Upper lobe of left lung (tissue), 6 donors: Measurements from ENCODE around the gene IGSF21. TPM values are rescaled to one million over a fixed set of nuclear protein-coding genes. Genes with fewer than 3 reads are reported as not detected.
"Not testable (repeated sequence)": the region's sequence is repeated elsewhere in the genome, so short reads cannot be mapped to it uniquely, and the experiment has no call there.

Experiments
- ATAC-seq, 2 donors: fragments of 200-7000 bp; cut with Tn5 transposase; one replicate each; pipeline ENCODE4 v1.9.1; 2022; ENCODE audit warnings: mild to moderate bottlenecking in 2 of 2, moderate library complexity in 2 of 2; ENCODE audit not compliant: low FRiP score in 2 of 2
- DNase-seq, 2 donors: peaks; one replicate each; pipeline ENCODE4 v3.0.0-alpha.2; 2019 to 2020
- H3K27ac ChIP-seq, 4 donors: fragments of 200-600 bp; sonication (generic); one replicate each; pipeline ENCODE4 v1.5.1; 2016 to 2019
- H3K27me3 ChIP-seq, 4 donors: fragments of 200-600 bp; sonication (generic); one replicate each; pipeline ENCODE4 v1.5.1; 2017 to 2019
- H3K36me3 ChIP-seq, 4 donors: fragments of 200-600 bp; sonication (generic); one replicate each; pipeline ENCODE4 v1.5.1; 2016 to 2019
- H3K4me1 ChIP-seq, 4 donors: fragments of 200-600 bp; sonication (generic); one replicate each; pipeline ENCODE4 v1.5.1; 2018 to 2019
- H3K4me3 ChIP-seq, 4 donors: fragments of 200-600 bp; sonication (generic); one replicate each; pipeline ENCODE4 v1.5.1; 2017 to 2019; ENCODE audit warnings: mild to moderate bottlenecking in 2 of 4, moderate library complexity in 1 of 4
- H3K9me3 ChIP-seq, 4 donors: fragments of 200-600 bp; sonication (generic); one replicate each; pipeline ENCODE4 v1.5.1; 2018 to 2019
- EP300 ChIP-seq, 4 donors: sonication (generic); formaldehyde crosslinking; IDR thresholded peaks; one replicate each; pipeline ENCODE4 v1.5.1; 2017; ENCODE audit warnings: antibody characterized with exemption in 4 of 4, control low read depth in 2 of 4
- POLR2A ChIP-seq, 4 donors: fragments of 450-650 bp; IDR thresholded peaks; one replicate each; pipeline ENCODE4 v1.5.1; 2016 to 2017; ENCODE audit warnings: antibody characterized with exemption in 4 of 4, mild to moderate bottlenecking in 2 of 4
- POLR2AphosphoS5 ChIP-seq, 2 donors: sonication (generic); formaldehyde crosslinking; IDR thresholded peaks; one replicate each; pipeline ENCODE4 v1.5.1; 2017; ENCODE audit warnings: antibody characterized with exemption in 2 of 2
- WGBS, 2 donors: methylation state at CpG; one replicate each; pipeline ENCODE4 v1.1.5; 2017 to 2018; 5-methylcytosine and 5-hydroxymethylcytosine counted together
- total RNA-seq, 6 donors: library from RNA; depleted of rRNA in 4 of 6; stranded (reverse); fragments of >200 nt in 4 of 6; gene quantifications; one replicate each; pipeline versions ENCODE4 v1.1.0 to v1.2.1, GENCODE V29; 2016 to 2021
- TF ChIP-seq, protein P1 (sequence below), 6 experiments: fragments of 450-650 bp in 4 of 6; fragments of 200-600 bp in 2 of 6; sonication (generic) in 2 of 6; IDR thresholded peaks; one replicate each; pipeline ENCODE4 v1.5.1; 2016 to 2019; ENCODE audit warnings: antibody characterized with exemption in 6 of 6
- donor health status: DM: no; HTN: no; CAD: no; lungs with moderate emphysema.
- donor health status: DM: no; HTN: yes; CAD: no; lungs with severe emphysema.

IGSF21 gene
- total RNA-seq, 6 donors from 2014 or later, result 1.1 to 2.9 (median 2.0) TPM; not detected in 1

DNA sequence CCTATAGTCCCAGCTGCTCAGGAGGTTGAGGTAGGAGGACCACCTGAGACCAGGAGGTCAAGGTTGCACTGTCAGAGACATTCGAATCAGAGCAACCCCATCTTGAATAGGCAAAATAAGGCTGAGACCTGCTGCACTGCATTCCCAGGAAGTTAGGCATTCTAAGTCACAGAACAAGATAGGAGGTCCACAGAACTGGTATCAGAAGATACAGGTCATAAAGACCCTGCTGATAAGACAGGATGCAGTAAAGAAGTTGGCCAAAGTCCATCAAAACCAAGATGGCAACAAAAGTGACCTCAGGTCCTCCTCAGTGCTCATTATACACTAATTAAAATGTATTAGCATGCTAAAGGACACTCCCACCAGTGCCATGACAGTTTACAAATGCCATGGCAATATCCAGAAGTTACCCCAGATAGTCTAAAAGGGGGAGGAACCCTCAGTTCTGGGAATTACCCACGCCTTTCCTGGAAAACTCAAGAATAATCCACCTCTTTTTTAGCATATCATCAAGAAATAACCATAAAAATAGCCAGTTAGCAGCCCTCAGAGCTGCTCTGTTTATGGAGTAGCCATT, 307.9 kb downstream of the IGSF21 start:
- Histone ChIP-seq H3K36me3 (no peaks in the 10 kb centered on the region), H3K4me1 (no peaks in the 10 kb centered on the region), H3K9me3 (peaks cover 0 to 20% (median 6%) of the 10 kb centered on the region in 4 donors), H3K27me3 (no peaks in the 10 kb centered on the region), H3K4me3 (no peak overlapping the region), H3K27ac (no peak overlapping the region)
- ATAC-seq (no peak), DNase-seq (no peak)
- WGBS, 2 donors, result 70 to 89% methylated on average over 2 of the region's 2 CpGs
- TF ChIP-seq POLR2A (IDR thresholded peaks at IDR 0.05), result no peak
- TF ChIP-seq, protein P1, sequence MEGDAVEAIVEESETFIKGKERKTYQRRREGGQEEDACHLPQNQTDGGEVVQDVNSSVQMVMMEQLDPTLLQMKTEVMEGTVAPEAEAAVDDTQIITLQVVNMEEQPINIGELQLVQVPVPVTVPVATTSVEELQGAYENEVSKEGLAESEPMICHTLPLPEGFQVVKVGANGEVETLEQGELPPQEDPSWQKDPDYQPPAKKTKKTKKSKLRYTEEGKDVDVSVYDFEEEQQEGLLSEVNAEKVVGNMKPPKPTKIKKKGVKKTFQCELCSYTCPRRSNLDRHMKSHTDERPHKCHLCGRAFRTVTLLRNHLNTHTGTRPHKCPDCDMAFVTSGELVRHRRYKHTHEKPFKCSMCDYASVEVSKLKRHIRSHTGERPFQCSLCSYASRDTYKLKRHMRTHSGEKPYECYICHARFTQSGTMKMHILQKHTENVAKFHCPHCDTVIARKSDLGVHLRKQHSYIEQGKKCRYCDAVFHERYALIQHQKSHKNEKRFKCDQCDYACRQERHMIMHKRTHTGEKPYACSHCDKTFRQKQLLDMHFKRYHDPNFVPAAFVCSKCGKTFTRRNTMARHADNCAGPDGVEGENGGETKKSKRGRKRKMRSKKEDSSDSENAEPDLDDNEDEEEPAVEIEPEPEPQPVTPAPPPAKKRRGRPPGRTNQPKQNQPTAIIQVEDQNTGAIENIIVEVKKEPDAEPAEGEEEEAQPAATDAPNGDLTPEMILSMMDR (IDR thresholded peaks at IDR 0.05), result no peak
- no peak for TF ChIP-seq POLR2AphosphoS5 (IDR thresholded peaks at IDR 0.05)

DNA sequence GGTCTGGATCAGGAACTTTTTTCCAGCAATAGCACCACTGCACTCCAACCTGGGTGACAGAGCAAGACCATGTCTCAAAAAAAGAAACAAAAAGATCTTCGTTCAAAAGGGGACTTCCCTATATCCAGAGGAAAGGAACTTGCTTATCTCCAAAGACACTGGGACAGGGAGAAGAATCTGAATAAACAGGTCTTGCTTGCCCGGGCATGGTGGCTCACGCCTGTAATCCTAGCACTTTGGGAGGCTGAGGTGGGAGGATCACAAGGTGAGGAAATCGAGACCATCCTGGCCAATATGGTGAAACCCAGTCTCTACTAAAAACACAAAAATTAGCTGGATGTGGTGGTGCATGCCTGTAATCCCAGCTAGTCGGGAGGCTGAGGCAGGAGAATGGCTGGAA, 308.5 kb downstream of the IGSF21 start:
- not testable (repeated sequence) for H3K36me3 ChIP-seq, DNase-seq, H3K27me3 ChIP-seq, H3K27ac ChIP-seq, H3K4me3 ChIP-seq, H3K4me1 ChIP-seq, ATAC-seq
- WGBS, 2 donors, result 76 to 77% methylated on average over 5 of the region's 5 CpGs
- H3K9me3 ChIP-seq, result peaks cover 0 to 17% (median 6%) of the 10 kb centered on the region in 4 donors

DNA sequence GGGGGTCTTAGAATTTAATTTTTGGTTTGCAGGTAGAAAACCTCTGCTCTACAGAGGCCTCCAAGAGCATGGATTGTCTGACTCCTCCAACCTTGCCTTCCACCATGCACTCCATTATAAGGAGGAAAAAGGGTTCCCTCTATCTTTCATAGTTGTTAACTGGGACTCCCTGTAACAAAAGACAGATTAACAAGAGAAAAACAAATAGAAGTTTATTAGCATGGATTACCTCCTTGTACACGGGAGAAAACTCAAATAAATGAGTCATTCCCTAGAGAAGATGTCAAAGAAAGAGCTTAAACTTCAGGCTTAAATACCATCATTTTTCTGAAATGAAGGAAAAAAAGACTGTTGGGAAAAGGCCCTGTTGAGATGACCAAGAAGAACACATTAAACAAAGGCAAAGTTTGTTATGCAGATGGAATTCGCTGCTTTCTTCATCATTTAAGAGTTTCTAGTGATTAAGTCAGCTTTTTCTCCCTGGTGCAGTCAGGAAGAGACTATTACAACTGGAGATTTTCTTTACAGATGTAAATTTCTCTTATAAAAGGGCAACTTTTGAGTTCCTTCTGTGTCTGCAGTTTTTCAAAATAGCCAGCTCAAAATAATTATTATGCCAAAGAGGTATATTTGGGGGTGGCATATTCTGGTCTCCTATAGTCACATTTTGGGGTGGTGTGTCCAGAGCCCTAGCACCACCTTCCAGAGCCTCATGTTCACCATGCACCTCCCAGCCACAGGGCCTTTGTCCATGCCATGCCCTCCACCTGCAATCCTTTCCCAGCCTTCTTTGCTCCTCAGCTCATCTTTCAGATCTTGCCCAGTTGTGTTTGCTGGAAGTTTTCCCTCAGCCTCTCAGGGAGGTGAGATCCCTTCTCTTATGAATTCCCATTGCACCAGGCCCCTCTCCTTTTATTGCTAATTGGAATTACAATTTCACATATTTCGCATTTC, 310.0 kb downstream of the IGSF21 start:
- DNase-seq (no peak), ATAC-seq (no peak)
- H3K9me3 ChIP-seq, result peaks cover 0 to 4% (median 1%) of the 10 kb centered on the region in 4 donors
- no peak overlapping the region for H3K27ac ChIP-seq
- TF ChIP-seq POLR2A (IDR thresholded peaks at IDR 0.05) (no peak), EP300 (IDR thresholded peaks at IDR 0.05) (no peak)
- H3K36me3 ChIP-seq, result no peaks in the 10 kb centered on the region
- H3K27me3 ChIP-seq, result no peaks in the 10 kb centered on the region
- H3K4me3 ChIP-seq, result no peak overlapping the region
- no peaks in the 10 kb centered on the region for H3K4me1 ChIP-seq
- WGBS, 2 donors, result 64 to 66% methylated on average over 3 of the region's 3 CpGs

DNA sequence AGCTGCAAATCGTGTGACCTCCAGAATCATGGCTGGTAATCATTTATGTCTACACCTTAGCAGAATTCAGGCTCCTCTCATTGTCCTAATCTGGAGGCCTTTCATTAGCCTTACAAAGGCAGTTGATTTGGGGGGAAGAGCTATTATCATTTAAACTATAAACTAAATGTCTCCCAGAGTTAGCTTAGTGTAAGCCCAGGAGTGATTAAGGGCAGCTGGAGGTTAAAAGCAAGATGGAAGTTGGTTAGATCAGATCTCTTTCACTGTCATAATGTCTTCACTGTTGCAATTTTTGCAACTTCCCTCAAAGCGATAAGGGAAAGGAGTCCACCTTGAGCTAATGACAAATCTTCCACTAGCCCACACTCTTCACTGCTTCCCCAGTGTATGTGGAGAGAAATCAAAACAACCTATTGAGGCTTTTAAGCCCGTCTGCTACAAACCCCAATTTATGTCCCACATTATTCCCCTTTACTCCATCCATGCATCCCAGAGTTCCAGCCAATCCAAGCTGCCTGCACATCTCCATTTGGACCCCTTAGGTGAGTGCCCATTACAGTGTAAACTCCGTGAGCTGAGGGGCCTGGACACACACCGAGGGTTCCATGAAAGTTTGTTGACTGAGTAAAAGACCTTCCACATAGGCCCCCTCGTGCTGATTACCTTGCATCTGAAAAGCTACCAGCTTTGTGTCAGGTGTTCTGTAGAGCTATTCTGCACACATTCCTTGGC, 311.7 kb downstream of the IGSF21 start:
- WGBS, 2 donors, result 62 to 77% methylated on average over 6 of the region's 6 CpGs

DNA sequence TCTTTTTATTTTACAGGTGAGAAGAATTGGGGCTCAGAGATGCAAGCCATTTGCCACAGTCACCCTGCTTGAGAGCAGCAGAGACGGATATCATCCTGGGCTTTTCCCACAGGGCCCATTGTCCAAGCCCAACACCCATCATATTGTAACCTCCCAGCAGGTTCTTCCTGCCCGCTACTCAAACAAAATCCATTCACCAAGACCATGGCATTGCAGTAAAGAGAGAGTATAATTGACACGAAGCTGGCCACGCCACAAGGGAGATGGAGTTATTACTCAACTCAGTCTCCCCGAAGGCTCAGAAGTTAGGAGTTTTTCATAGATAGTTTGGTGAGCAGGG, 312.2 kb downstream of the IGSF21 start:
- WGBS, 2 donors, result 76 to 90% methylated on average over 5 of the region's 5 CpGs
- TF ChIP-seq POLR2AphosphoS5 (IDR thresholded peaks at IDR 0.05) (no peak), EP300 (IDR thresholded peaks at IDR 0.05) (no peak), POLR2A (IDR thresholded peaks at IDR 0.05) (no peak)
- TF ChIP-seq, protein P1 (IDR thresholded peaks at IDR 0.05), result no peak
- no peaks in the 10 kb centered on the region for H3K9me3 ChIP-seq
- DNase-seq (no peak), ATAC-seq (no peak)
- no peaks in the 10 kb centered on the region for H3K4me1 ChIP-seq
- H3K27me3 ChIP-seq, result no peaks in the 10 kb centered on the region
- no peaks in the 10 kb centered on the region for H3K36me3 ChIP-seq
- H3K4me3 ChIP-seq, result no peak overlapping the region
- H3K27ac ChIP-seq, result no peak overlapping the region

More for the DNA sequence above, 311.7 kb downstream of the IGSF21 start:
- ATAC-seq (no peak), DNase-seq (no peak)
- no peaks in the 10 kb centered on the region for H3K4me1 ChIP-seq
- TF ChIP-seq POLR2AphosphoS5 (IDR thresholded peaks at IDR 0.05) (no peak), EP300 (IDR thresholded peaks at IDR 0.05) (no peak), POLR2A (IDR thresholded peaks at IDR 0.05) (no peak)
- TF ChIP-seq, protein P1 (IDR thresholded peaks at IDR 0.05), result no peak
- H3K36me3 ChIP-seq, result no peaks in the 10 kb centered on the region
- no peak overlapping the region for H3K27ac ChIP-seq
- H3K4me3 ChIP-seq, result no peak overlapping the region
- no peaks in the 10 kb centered on the region for H3K27me3 ChIP-seq
- no peaks in the 10 kb centered on the region for H3K9me3 ChIP-seq
